ENCODE measurements around the gene LRRC43.

- TF ChIP-seq ZNF274 (IDR thresholded peaks at IDR 0.05; ENCODE audit: low read depth, low read length) (no peak), YY1 (IDR thresholded peaks at IDR 0.05; ENCODE audit: insufficient read depth, insufficient read length) (no peak), SUZ12 (IDR thresholded peaks at IDR 0.05; ENCODE audit: extremely low read depth, insufficient read depth, insufficient read length) (no peak)
Measured at GRCh38 chr12:122206111-122206881, 23.4 kb downstream of the LRRC43 start.
